Activated CD8-positive, alpha-beta memory T cell treated with anti-CD3 and anti-CD28 coated beads for 1 hour (primary cell): ENCODE results near the gene C3orf52.
"Not testable (repeated sequence)": the region's sequence is repeated elsewhere in the genome, so short reads cannot be mapped to it uniquely, and the experiment has no call there.

Experiments used
- DNase-seq, 2 donors: peaks; one replicate each; pipeline ENCODE4 v3.0.0-alpha.2; 2020; ENCODE audit warnings: low read depth in 1 of 2; ENCODE audit errors: extremely low read depth in 1 of 2

The C3orf52 gene

DNA sequence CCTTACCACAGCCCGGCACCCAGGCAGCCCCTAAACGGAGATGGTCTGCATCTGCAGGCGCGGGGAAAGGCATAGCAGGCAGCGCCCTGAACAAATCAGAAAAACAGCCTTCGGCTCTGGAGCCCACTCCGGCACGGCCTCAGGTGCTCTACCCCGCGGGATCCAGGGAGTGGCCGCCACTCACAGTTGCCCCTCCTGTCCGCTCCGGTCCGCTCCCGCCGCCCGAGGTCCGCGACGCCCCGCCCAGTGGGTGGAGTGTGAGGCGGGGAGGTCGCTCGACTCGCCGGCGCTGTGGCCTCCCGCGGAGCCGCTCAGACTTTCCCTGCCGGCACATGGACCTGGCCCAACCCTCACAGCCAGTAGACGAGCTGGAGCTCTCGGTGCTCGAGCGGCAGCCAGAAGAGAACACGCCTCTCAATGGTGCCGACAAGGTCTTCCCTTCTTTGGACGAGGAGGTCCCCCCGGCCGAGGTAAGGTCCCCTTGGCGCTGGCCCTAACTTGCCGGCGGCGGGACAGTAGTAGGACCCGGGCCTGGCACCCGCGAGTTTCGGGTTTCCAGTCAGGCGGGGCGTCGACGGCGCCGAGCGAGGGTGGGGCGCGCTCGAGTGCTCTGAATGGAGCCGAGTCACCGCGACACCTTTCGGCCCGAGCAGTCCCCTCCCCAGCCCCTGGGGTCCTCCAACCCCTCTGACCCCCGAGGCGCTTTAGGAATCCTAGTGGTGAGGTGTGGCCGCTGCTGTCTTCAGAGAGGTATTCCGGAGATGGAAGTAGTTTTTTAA lies at the start of gene C3orf52:
Gene C3orf52 (plus strand): TSS at position 314 of the 779 bp plus-strand sequence. CDS start 19 bp downstream, at position 333.
- DNase-seq: peak; percentile 5 to 35

DNA sequence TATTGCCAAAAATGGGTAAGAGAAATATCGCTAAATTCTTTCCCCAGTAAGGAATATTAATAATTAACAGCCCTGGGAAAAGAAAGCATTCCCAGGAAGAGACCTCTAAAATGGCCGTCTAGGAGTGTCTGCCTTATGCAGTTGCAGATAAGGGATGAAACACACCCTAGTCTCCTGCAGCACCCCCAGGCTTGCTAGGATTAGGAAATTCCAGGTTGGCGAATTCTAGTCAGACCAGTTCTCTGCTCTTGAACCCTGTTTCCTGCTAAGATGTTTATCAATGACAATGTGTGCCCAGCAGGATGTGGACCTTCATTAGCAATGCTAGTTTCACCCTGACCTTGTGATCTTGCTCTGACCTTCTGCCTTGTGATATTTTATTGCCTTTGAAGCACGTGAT lies 49.0 kb upstream of the C3orf52 start:
- DNase-seq: not testable (repeated sequence)

- no peak for DNase-seq
Observed at GRCh38 chr3:112038863-112039262, 47.3 kb upstream of the C3orf52 start.

DNA sequence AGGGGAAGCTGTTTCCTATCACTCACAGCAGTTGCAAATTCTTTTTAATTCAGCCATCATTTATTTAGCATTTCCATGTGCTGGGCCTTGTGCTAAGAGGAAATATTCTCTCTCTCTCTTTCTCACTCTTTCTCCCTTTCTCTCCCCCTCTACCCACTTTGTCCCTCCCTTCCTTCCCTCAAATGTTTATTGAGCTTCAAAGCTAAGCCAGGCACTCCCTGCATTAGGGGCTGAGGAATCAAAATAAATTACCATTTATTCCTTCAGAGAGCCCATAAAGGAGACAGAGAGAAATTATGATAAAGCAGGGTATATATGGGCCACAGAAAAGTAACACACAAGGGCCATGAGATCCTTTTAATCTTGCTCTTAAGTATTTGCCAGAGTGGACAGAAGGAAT lies 44.9 kb upstream of the C3orf52 start:
- no peak for DNase-seq

DNA sequence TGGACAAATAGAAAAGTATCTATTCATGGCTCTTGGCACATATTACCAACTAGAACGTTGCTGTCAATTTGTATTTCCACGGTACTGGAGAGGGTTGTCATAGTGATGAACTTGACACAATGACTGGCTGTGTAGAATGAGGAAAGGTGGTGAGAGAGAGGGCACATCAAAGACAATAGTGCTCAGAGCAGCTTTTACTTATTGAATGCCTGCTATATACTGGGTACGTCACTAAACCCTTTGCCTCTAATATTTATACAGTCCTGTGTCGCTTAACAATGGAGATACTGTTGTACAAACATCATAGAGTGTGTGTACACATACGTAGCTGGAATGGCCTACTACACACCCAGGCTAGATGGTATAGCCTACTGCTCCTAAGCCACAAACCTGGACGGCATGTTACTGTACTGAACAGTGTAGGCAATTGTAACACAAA lies 43.3 kb upstream of the C3orf52 start:
- DNase-seq: no peak

DNA sequence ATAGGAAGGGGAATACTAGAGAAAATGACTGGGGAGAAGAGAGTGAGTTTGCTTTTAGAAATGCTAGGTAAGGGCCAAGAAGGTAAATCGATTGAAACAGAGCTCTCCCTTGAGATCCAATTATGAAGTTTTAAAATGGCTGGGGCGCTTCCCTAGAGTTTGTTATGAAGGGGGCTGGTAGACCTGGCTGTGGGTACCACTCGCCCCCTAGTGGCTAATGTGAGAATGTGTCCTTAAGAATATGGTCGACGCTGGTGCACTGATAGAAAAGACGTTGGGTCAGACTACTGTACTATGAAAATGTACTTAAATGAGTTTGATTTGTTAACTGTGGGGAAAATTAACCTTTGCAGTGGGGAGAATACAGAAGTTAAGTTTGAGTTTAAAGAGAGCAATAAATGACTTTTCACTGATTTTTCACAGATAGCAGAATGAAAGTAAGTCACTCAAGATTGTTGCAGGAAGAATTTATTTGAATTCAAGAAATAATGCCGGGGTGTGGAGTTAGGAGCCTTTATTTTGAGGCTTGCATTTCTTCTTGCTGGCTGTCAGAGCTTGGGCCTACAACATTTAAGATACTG lies 42.5 kb upstream of the C3orf52 start:
- peak in 1 of 2 donors; percentile 14 for DNase-seq

- DNase-seq: no peak
Observed at GRCh38 chr3:112046599-112046998, 39.6 kb upstream of the C3orf52 start.

- no peak for DNase-seq
Observed at GRCh38 chr3:112047264-112047663, 38.9 kb upstream of the C3orf52 start.

GRCh38 chr3:112048911-112049310 lies 37.3 kb upstream of the C3orf52 start:
- no peak for DNase-seq

GRCh38 chr3:112053229-112053628 lies 33.0 kb upstream of the C3orf52 start:
- no peak for DNase-seq

DNA sequence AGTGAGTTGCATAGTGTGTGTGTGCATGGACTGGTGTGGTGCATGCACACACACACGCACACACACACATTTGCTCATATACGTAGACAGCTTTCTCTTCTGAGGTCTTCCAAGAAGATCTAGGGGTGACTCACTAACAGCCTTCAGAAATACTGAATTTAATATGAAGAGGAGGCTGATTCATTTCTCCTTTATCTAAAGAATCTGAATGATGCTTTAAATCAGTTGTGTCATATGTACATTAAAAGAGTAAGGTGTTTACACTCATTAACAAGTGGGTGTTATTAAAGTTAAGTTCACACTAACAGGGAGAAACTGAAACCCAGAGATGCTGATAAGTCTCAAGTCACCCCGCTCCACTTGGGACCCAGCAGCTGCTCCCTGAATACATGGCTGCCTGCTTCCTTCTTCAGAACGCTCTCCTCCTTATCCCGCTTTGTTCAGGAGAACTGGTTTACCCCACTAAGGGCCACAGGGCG lies 29.7 kb upstream of the C3orf52 start:
- DNase-seq: no peak

DNA sequence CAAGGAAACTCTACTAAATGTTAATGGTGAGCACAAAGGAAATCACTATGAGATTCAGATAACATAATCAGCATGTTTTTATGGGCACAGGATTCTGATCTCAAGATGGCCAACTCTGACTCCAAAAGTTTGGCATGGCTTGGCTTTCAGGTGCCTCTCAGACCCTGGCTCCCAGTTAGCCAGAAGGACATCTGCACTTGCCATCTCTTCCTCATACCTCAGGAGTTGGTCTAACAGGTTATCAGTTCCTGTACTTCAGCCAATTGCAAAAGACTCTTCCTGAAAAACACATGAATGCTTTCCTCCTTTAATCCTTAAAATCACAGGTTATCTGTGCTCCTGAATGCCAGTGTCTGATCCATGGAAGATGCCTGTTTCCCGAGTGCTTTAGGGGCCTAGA lies 26.7 kb upstream of the C3orf52 start:
- no peak for DNase-seq

GRCh38 chr3:112061152-112061551 lies 25.0 kb upstream of the C3orf52 start:
- no peak for DNase-seq

GRCh38 chr3:112072387-112073060 lies 13.7 kb upstream of the C3orf52 start:
- DNase-seq: peak; percentile 25 to 29

DNA sequence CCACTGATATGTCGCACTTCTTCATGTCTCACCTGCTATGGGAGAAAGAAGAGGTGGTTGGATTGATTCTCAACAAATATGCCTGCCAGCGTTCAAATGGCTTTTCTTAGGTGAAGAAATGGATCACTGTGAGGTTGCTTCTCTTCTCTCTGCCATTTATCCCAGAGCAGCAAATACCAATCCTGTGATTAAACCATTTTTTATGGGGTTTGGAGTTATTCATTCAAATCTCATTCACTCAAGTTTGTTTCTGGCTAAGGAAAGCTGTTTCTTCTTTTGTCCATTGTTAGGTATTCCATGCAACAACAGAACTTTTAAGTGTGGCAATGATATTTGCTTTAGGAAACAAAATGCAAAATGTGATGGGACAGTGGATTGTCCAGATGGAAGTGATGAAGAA lies 12.2 kb upstream of the C3orf52 start:
- no peak for DNase-seq

- no peak for DNase-seq
Observed at GRCh38 chr3:112074616-112075497, 11.3 kb upstream of the C3orf52 start.

- no peak for DNase-seq
Observed at GRCh38 chr3:112078125-112079083, 7.8 kb upstream of the C3orf52 start.

GRCh38 chr3:112083239-112083638 lies 3.0 kb upstream of the C3orf52 start:
- no peak for DNase-seq

DNA sequence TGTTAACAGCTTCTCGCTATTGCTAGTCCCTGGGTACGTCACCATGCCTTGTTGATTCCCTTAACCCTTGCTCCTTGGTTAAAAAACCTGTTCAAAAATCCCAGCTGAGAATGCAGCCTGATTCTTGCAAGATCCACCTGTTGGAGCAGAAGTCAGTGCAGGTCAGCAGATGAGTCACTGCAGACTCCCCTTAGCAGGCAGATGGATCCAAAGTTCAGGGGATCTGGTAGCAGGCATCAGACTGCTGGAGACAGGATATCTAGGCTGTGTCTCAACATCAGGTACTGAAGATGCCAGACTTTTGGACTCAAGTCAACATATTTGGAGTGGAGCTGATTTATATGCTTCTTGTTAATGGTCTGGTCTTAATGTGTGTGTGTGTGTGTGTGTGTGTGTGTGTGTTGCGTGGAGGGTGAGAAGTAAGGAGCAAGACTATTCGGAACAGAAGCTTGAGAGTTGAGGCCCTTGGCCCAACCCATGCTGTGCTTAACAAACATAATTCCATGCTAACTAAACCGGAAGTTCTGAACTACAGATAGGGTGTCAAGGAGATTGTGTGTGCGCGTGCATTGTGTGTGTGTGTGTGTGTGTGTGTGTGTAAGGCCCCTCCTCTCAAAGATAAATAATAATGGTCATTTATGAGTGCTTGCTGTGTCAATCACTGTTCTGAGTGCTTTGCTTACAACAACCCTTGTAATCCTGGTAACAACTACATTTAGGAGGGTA lies 1.0 kb upstream of the C3orf52 start:
- no peak for DNase-seq
